Naive B cell (primary cell): ENCODE data around the gene EGFL6. TPM values are rescaled to one million over a fixed set of nuclear protein-coding genes. Genes with fewer than 3 reads are reported as not detected.
A peak's percentile ranks its signal among the peaks of the same experiment; 100 is the strongest.

Experiments used
- ATAC-seq, 2 donors: fragments of 150-1000 bp; cut with Tn5 transposase; 2 replicates each; pipeline ENCODE4 v1.10.0; 2021; ENCODE audit warnings: low read depth in 2 of 2, mild to moderate bottlenecking in 2 of 2, moderate library complexity in 2 of 2
- DNase-seq: peaks from one replicate; pipeline ENCODE4 v3.0.0; 2022
- H3K27ac Mint-ChIP-seq, 6 donors: one replicate each; pipeline ENCODE4 v1.8.0; 2020 to 2022; ENCODE audit warnings: mild to moderate bottlenecking in 6 of 6, mixed read lengths in 6 of 6, moderate library complexity in 5 of 6, inconsistent platforms in 2 of 6
- H3K27me3 Mint-ChIP-seq, 3 donors: one replicate each; pipeline ENCODE4 v1.8.0; 2021 to 2022; ENCODE audit warnings: mixed read lengths in 3 of 3, mild to moderate bottlenecking in 1 of 3
- H3K36me3 Mint-ChIP-seq, 2 donors: one replicate each; pipeline ENCODE4 v1.8.0; 2020 to 2022; ENCODE audit warnings: mixed read lengths in 2 of 2, inconsistent platforms in 1 of 2, mild to moderate bottlenecking in 1 of 2
- H3K4me1 Mint-ChIP-seq, 3 donors: one replicate each; pipeline ENCODE4 v1.8.0; 2020 to 2022; ENCODE audit warnings: mixed read lengths in 3 of 3, inconsistent platforms in 1 of 3, mild to moderate bottlenecking in 1 of 3, moderate library complexity in 1 of 3
- H3K4me3 Mint-ChIP-seq, 8 donors: one replicate each; pipeline ENCODE4 v1.8.0; 2020 to 2022; ENCODE audit warnings: mild to moderate bottlenecking in 8 of 8, mixed read lengths in 8 of 8, moderate library complexity in 8 of 8, inconsistent platforms in 2 of 8
- H3K9me3 Mint-ChIP-seq, 7 donors: one replicate each; pipeline ENCODE4 v1.8.0; 2020 to 2022; ENCODE audit warnings: mixed read lengths in 7 of 7, mild to moderate bottlenecking in 5 of 7, inconsistent platforms in 2 of 7, moderate library complexity in 1 of 7
- polyA plus RNA-seq, 6 donors: library from polyadenylated mRNA; unstranded; fragments of 300-500 nt; fragmentation: Illumina TruSeq; gene quantifications; one replicate each; pipeline ENCODE4 v1.2.3, GENCODE V29; 2021; ENCODE audit warnings: low read depth in 6 of 6

EGFL6 gene
- not detected for polyA plus RNA-seq

- Mint-ChIP-seq H3K36me3 (no peaks in the 10 kb centered on the region), H3K9me3 (peaks cover 0 to 10% (median 0%) of the 10 kb centered on the region in 7 donors), H3K27me3 (peaks cover 21 to 64% (median 28%) of the 10 kb centered on the region in 3 donors), H3K4me1 (peaks cover 0 to 5% (median 0%) of the 10 kb centered on the region in 3 donors), H3K27ac (no peak within 1 kb of the TSS), H3K4me3 (peak within 1 kb of the TSS; percentile 6 to 74 (median 42))
- peak in 1 of 2 donors; percentile 21 for ATAC-seq
- DNase-seq: no peak
Observed at GRCh38 chrX:13569479-13570260, at the start of gene EGFL6. TSS of gene EGFL6 (plus strand) at chrX:13569601. CDS start at chrX:13569862, 261 bp downstream.

- Mint-ChIP-seq H3K4me3 (no peak overlapping the region), H3K9me3 (peaks cover 0 to 3% (median 0%) of the 10 kb centered on the region in 7 donors), H3K36me3 (no peaks in the 10 kb centered on the region), H3K27ac (no peak overlapping the region), H3K4me1 (no peaks in the 10 kb centered on the region), H3K27me3 (peaks cover 0 to 46% (median 4%) of the 10 kb centered on the region in 3 donors)
- ATAC-seq (no peak), DNase-seq (no peak)
Observed at GRCh38 chrX:13520351-13520750, 49.0 kb upstream of the EGFL6 start.

- DNase-seq: no peak
- no peaks in the 10 kb centered on the region for H3K4me1 Mint-ChIP-seq
- H3K4me3 Mint-ChIP-seq: no peak overlapping the region
- H3K27me3 Mint-ChIP-seq: peaks cover 0 to 41% (median 4%) of the 10 kb centered on the region in 3 donors
- no peaks in the 10 kb centered on the region for H3K36me3 Mint-ChIP-seq
- H3K27ac Mint-ChIP-seq: no peak overlapping the region
- peaks cover 0 to 6% (median 0%) of the 10 kb centered on the region in 7 donors for H3K9me3 Mint-ChIP-seq
- ATAC-seq: no peak
Observed at GRCh38 chrX:13520936-13521335, 48.5 kb upstream of the EGFL6 start.

GRCh38 chrX:13522811-13523210, 46.6 kb upstream of the EGFL6 start:
- Mint-ChIP-seq H3K9me3 (peaks cover 0 to 10% (median 1%) of the 10 kb centered on the region in 7 donors), H3K4me1 (no peaks in the 10 kb centered on the region), H3K36me3 (no peaks in the 10 kb centered on the region), H3K4me3 (no peak overlapping the region), H3K27me3 (peaks cover 0 to 29% (median 4%) of the 10 kb centered on the region in 3 donors), H3K27ac (no peak overlapping the region)
- DNase-seq: no peak
- ATAC-seq: no peak

GRCh38 chrX:13533726-13534125, 35.7 kb upstream of the EGFL6 start:
- no peak for ATAC-seq
- Mint-ChIP-seq H3K27ac (peak overlapping the region in 1 of 6 donors; percentile 30), H3K4me1 (no peaks in the 10 kb centered on the region), H3K4me3 (no peak overlapping the region), H3K36me3 (no peaks in the 10 kb centered on the region), H3K27me3 (peaks cover 0 to 55% (median 0%) of the 10 kb centered on the region in 3 donors), H3K9me3 (peaks cover 0 to 4% (median 0%) of the 10 kb centered on the region in 7 donors)
- no peak for DNase-seq

GRCh38 chrX:13535376-13536165, 33.8 kb upstream of the EGFL6 start:
- no peak for ATAC-seq
- Mint-ChIP-seq H3K27ac (no peak overlapping the region), H3K36me3 (no peaks in the 10 kb centered on the region), H3K4me1 (no peaks in the 10 kb centered on the region), H3K4me3 (no peak overlapping the region), H3K9me3 (peaks cover 0 to 4% (median 0%) of the 10 kb centered on the region in 7 donors), H3K27me3 (peaks cover 0 to 45% (median 0%) of the 10 kb centered on the region in 3 donors)
- no peak for DNase-seq

- peaks cover 0 to 38% (median 0%) of the 10 kb centered on the region in 3 donors for H3K27me3 Mint-ChIP-seq
- ATAC-seq: no peak
Observed at GRCh38 chrX:13536551-13536950, 32.9 kb upstream of the EGFL6 start.

GRCh38 chrX:13538414-13538813, 31.0 kb upstream of the EGFL6 start:
- peaks cover 0 to 14% (median 0%) of the 10 kb centered on the region in 7 donors for H3K9me3 Mint-ChIP-seq
- H3K4me3 Mint-ChIP-seq: no peak overlapping the region
- peaks cover 0 to 33% (median 0%) of the 10 kb centered on the region in 3 donors for H3K27me3 Mint-ChIP-seq
- DNase-seq (no peak), ATAC-seq (no peak)
- no peak overlapping the region for H3K27ac Mint-ChIP-seq
- peaks cover 0 to 5% of the 10 kb centered on the region in 2 donors for H3K36me3 Mint-ChIP-seq
- no peaks in the 10 kb centered on the region for H3K4me1 Mint-ChIP-seq

More at GRCh38 chrX:13536551-13536950, 32.9 kb upstream of the EGFL6 start:
- no peak overlapping the region for H3K4me3 Mint-ChIP-seq
- H3K4me1 Mint-ChIP-seq: no peaks in the 10 kb centered on the region
- peak overlapping the region in 1 of 6 donors; percentile 28 for H3K27ac Mint-ChIP-seq
- H3K9me3 Mint-ChIP-seq: peaks cover 0 to 4% (median 0%) of the 10 kb centered on the region in 7 donors
- H3K36me3 Mint-ChIP-seq: peaks cover 0 to under 1% of the 10 kb centered on the region in 2 donors
- DNase-seq: no peak

GRCh38 chrX:13540602-13541001, 28.8 kb upstream of the EGFL6 start:
- DNase-seq: no peak
- Mint-ChIP-seq H3K27me3 (peaks cover 0 to 26% (median 0%) of the 10 kb centered on the region in 3 donors), H3K36me3 (peaks cover 0 to 5% of the 10 kb centered on the region in 2 donors), H3K9me3 (peaks cover 0 to 14% (median 0%) of the 10 kb centered on the region in 7 donors), H3K4me3 (no peak overlapping the region), H3K4me1 (no peaks in the 10 kb centered on the region), H3K27ac (no peak overlapping the region)
- no peak for ATAC-seq

GRCh38 chrX:13545726-13546125, 23.7 kb upstream of the EGFL6 start:
- no peak overlapping the region for H3K4me3 Mint-ChIP-seq

GRCh38 chrX:13547671-13548070, 21.7 kb upstream of the EGFL6 start:
- Mint-ChIP-seq H3K9me3 (peaks cover 0 to 20% (median 0%) of the 10 kb centered on the region in 7 donors), H3K4me1 (no peaks in the 10 kb centered on the region)
- ATAC-seq: no peak

More at GRCh38 chrX:13545726-13546125, 23.7 kb upstream of the EGFL6 start:
- ATAC-seq (no peak), DNase-seq (no peak)
- Mint-ChIP-seq H3K27me3 (peaks cover 0 to 54% (median 18%) of the 10 kb centered on the region in 3 donors), H3K4me1 (no peaks in the 10 kb centered on the region), H3K9me3 (peaks cover 0 to 30% (median 2%) of the 10 kb centered on the region in 7 donors), H3K27ac (no peak overlapping the region), H3K36me3 (peaks cover 0 to 9% of the 10 kb centered on the region in 2 donors)

GRCh38 chrX:13550346-13550745, 19.1 kb upstream of the EGFL6 start:
- no peak overlapping the region for H3K4me3 Mint-ChIP-seq
- H3K36me3 Mint-ChIP-seq: peaks cover 0 to 5% of the 10 kb centered on the region in 2 donors
- no peaks in the 10 kb centered on the region for H3K4me1 Mint-ChIP-seq
- H3K27ac Mint-ChIP-seq: no peak overlapping the region
- ATAC-seq (no peak), DNase-seq (no peak)
- H3K27me3 Mint-ChIP-seq: peaks cover 0 to 49% (median 25%) of the 10 kb centered on the region in 3 donors
- peaks cover 0 to 21% (median 2%) of the 10 kb centered on the region in 7 donors for H3K9me3 Mint-ChIP-seq

More at GRCh38 chrX:13547671-13548070, 21.7 kb upstream of the EGFL6 start:
- Mint-ChIP-seq H3K27ac (no peak overlapping the region), H3K4me3 (no peak overlapping the region), H3K27me3 (peaks cover 0 to 48% (median 20%) of the 10 kb centered on the region in 3 donors), H3K36me3 (peaks cover 0 to 5% of the 10 kb centered on the region in 2 donors)
- no peak for DNase-seq

GRCh38 chrX:13551610-13552009, 17.8 kb upstream of the EGFL6 start:
- ATAC-seq: no peak
- H3K9me3 Mint-ChIP-seq: peaks cover 0 to 24% (median 2%) of the 10 kb centered on the region in 7 donors
- H3K36me3 Mint-ChIP-seq: peaks cover 0 to 5% of the 10 kb centered on the region in 2 donors
- no peaks in the 10 kb centered on the region for H3K4me1 Mint-ChIP-seq
- H3K27me3 Mint-ChIP-seq: peaks cover 0 to 51% (median 25%) of the 10 kb centered on the region in 3 donors
- no peak for DNase-seq
- no peak overlapping the region for H3K27ac Mint-ChIP-seq
- H3K4me3 Mint-ChIP-seq: no peak overlapping the region
